Endothelial cell of umbilical vein (primary cell): ENCODE measurements around the gene ANKRD49. TPM values are rescaled to one million over a fixed set of nuclear protein-coding genes. Genes with fewer than 3 reads are reported as not detected.

Experiments
- BruUV-seq: library from RNA; stranded (reverse); fragments of 400-500 nt; replicated peaks from 2 replicates; lab custom pipeline; 2021; lab: Mats Ljungman, UMichigan
- CTCF ChIA-PET: fragments of 300-600, 350-600 bp; sonication (Branson Sonifier 250); formaldehyde crosslinking; loops from one replicate; lab custom pipeline; 2021; ENCODE audit warnings: antibody characterized with exemption, inconsistent platforms; lab: Charles Lee
- POLR2A ChIA-PET: fragments of 300-600, 350-600 bp; sonication (Branson Sonifier 250); formaldehyde crosslinking; loops from one replicate; lab custom pipeline; 2021; ENCODE audit warnings: antibody characterized with exemption, inconsistent platforms; lab: Charles Lee
- DNase-seq: peaks from one replicate; pipeline ENCODE4 v3.0.0-alpha.2; 2011; ENCODE audit warnings: low read depth, low spot score
- FAIRE-seq: peaks from 2 replicates; lab custom pipeline; 2011; peaks lifted over from hg19 to GRCh38; lab: Jason Lieb, UNC
- H2AFZ ChIP-seq: 2 replicates; pipeline ENCODE4 v1.6.0; 2012; ENCODE audit warnings: low read depth, low read length, control low read depth, inconsistent platforms
- H3K27ac ChIP-seq: 2 replicates; pipeline ENCODE4 v1.5.1; 2011; ENCODE audit warnings: low read depth, mild to moderate bottlenecking, control low read depth, low read length, moderate library complexity; ENCODE audit not compliant: insufficient read depth
- H3K27me3 ChIP-seq, 2 experiments: 2 replicates each; pipeline versions ENCODE4 v1.6.0 to v1.6.1; 2011; ENCODE audit warnings: low read length in 2 of 2, mixed read lengths in 1 of 2; ENCODE audit not compliant: control insufficient read depth in 2 of 2, insufficient read depth in 2 of 2
- H3K36me3 ChIP-seq, 2 experiments: 2 replicates in 1 of 2; 3 replicates in 1 of 2; pipeline ENCODE4 v1.5.1; 2011; ENCODE audit warnings: low read length in 2 of 2, mild to moderate bottlenecking in 1 of 2, moderate library complexity in 1 of 2; ENCODE audit not compliant: control insufficient read depth in 2 of 2, insufficient read depth in 2 of 2; ENCODE audit errors: extremely low read depth in 1 of 2
- H3K4me1 ChIP-seq: 3 replicates; pipeline ENCODE4 v1.5.1; 2011; ENCODE audit warnings: mild to moderate bottlenecking, low read length; ENCODE audit not compliant: control insufficient read depth, insufficient read depth; ENCODE audit errors: extremely low read depth
- H3K4me2 ChIP-seq: 2 replicates; pipeline ENCODE4 v1.6.1; 2011; ENCODE audit warnings: low read length, control low read depth, mixed read lengths; ENCODE audit not compliant: insufficient read depth
- H3K4me3 ChIP-seq, 3 experiments: fragments of 200-600 bp in 1 of 3; sonication (generic), shearing (Covaris generic) in 1 of 3; replicated peaks in 1 of 3; 2 replicates each; pipeline ENCODE4 v1.5.1; 2011 to 2016; ENCODE audit warnings: control low read depth in 3 of 3, low read length in 3 of 3, mild to moderate bottlenecking in 2 of 3, inconsistent platforms in 1 of 3, low read depth in 1 of 3, moderate library complexity in 1 of 3; ENCODE audit not compliant: insufficient read depth in 1 of 3
- H3K79me2 ChIP-seq: 2 replicates; pipeline ENCODE4 v1.6.0; 2012; ENCODE audit warnings: low read length, inconsistent platforms; ENCODE audit not compliant: control insufficient read depth, insufficient read depth
- H3K9ac ChIP-seq: replicated peaks from 2 replicates; pipeline ENCODE3; 2011; ENCODE audit warnings: low read length, control low read depth; ENCODE audit not compliant: insufficient read depth; ENCODE audit errors: extremely low read depth
- H3K9me1 ChIP-seq: replicated peaks from 3 replicates; pipeline ENCODE4 v1.6.0; 2011; ENCODE audit warnings: mild to moderate bottlenecking, low read length; ENCODE audit not compliant: control insufficient read depth, insufficient read depth; ENCODE audit errors: extremely low read depth
- H3K9me3 ChIP-seq: replicated peaks from 2 replicates; pipeline ENCODE4 v1.5.1; 2012; ENCODE audit warnings: low read length, inconsistent platforms; ENCODE audit not compliant: control insufficient read depth, insufficient read depth
- H4K20me1 ChIP-seq: replicated peaks from 2 replicates; pipeline ENCODE3; 2011; ENCODE audit warnings: mild to moderate bottlenecking, low read length; ENCODE audit not compliant: control insufficient read depth, insufficient read depth; ENCODE audit errors: extremely low read depth
- EZH2 ChIP-seq: IDR thresholded peaks from 2 replicates; pipeline ENCODE4 v1.6.1; 2012; ENCODE audit warnings: borderline replicate concordance, low read depth, mild to moderate bottlenecking, moderate library complexity, low read length, inconsistent platforms; ENCODE audit not compliant: severe bottlenecking
- FOS ChIP-seq: IDR thresholded peaks from 2 replicates; pipeline ENCODE4 v1.6.1; 2011; ENCODE audit warnings: mild to moderate bottlenecking, low read length, moderate library complexity, borderline replicate concordance; ENCODE audit not compliant: insufficient read depth
- GATA2 ChIP-seq: IDR thresholded peaks from 2 replicates; pipeline ENCODE4 v1.7.0; 2011; ENCODE audit warnings: low read depth, mild to moderate bottlenecking, moderate library complexity, mixed read lengths, low read length; ENCODE audit not compliant: insufficient read length, insufficient read depth
- JUN ChIP-seq: IDR thresholded peaks from 2 replicates; pipeline ENCODE4 v1.6.1; 2011; ENCODE audit warnings: borderline replicate concordance, low read depth; ENCODE audit not compliant: insufficient read length, insufficient read depth
- MYC ChIP-seq: IDR thresholded peaks from one replicate; pipeline ENCODE4 v1.6.1; 2011; ENCODE audit warnings: mild to moderate bottlenecking, low read depth, low read length
- POLR2A ChIP-seq: IDR thresholded peaks from 2 replicates; pipeline ENCODE4 v1.6.1; 2012; ENCODE audit warnings: low read depth, mild to moderate bottlenecking, control low read depth, low read length
- POLR2AphosphoS5 ChIP-seq: IDR thresholded peaks from 2 replicates; pipeline ENCODE4 v1.6.1; 2012; ENCODE audit warnings: low read depth, mild to moderate bottlenecking, control low read depth, low read length, moderate library complexity; ENCODE audit not compliant: insufficient read depth
- dilution Hi-C: fragments of 300-500 bp; cut with MboI; formaldehyde crosslinking; loops from one replicate; pipeline ENCODE4 v1.15.0; 2019; ENCODE audit warnings: low sequenced_read_pairs; ENCODE audit not compliant: extremely low pct_ligation_motif_present
- intact Hi-C: fragments of 100-400 bp; cut with micrococcal nuclease; formaldehyde crosslinking; loops from one replicate; pipeline ENCODE4 v1.10.0; 2022
- polyA plus RNA-seq, 4 experiments: library from polyadenylated mRNA; depleted of rRNA in 3 of 4; stranded (reverse) in 3 of 4; unstranded in 1 of 4; fragments of >200 nt; gene quantifications; 2 replicates each; pipeline versions ENCODE4 v1.2.1 to v1.2.3, GENCODE V29; 2011 to 2012; ENCODE audit warnings: missing spikeins in 1 of 4
- total RNA-seq: library from RNA; stranded (reverse); gene quantifications from 2 replicates; pipeline ENCODE4 v1.2.3, GENCODE V29; 2021
- TF ChIP-seq, protein P1 (sequence below): IDR thresholded peaks from 2 replicates; pipeline ENCODE4 v1.6.1; 2011; ENCODE audit not compliant: insufficient read depth, insufficient read length
- TF ChIP-seq, protein P2 (sequence below), 2 donors: IDR thresholded peaks; 1 replicate in 1 of 2; 2 replicates in 1 of 2; pipeline ENCODE4 v1.5.1; 2011; ENCODE audit warnings: low read length in 2 of 2, mild to moderate bottlenecking in 2 of 2, moderate library complexity in 2 of 2, control low read depth in 1 of 2, inconsistent platforms in 1 of 2, low read depth in 1 of 2; ENCODE audit not compliant: insufficient read depth in 1 of 2; ENCODE audit errors: extremely low read depth in 1 of 2

ANKRD49 gene
- total and polyA plus RNA-seq, 2 donors (not counting 3 experiments of a cell fraction or from before 2014, with no cell fraction given): 6.0 to 7.6 TPM

DNA sequence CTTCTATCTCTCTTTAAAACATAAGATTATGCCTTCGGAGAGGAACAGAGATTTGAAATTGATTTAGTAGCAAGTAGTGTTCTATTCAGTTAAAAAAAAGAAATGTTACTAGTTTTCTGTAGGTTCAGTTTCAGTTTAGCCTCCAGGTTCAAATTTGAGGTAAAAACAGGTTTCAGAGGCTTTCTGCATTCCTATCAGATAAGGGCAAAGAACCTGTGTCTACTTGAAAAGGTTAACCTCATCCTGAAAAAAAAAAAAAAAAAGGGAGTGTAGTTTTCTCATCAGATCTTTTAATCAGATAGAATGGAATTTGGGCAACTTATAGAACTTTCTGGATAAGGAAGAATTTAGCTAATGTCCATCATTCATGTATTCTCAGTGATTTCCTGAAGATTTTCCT, 30.6 kb downstream of the ANKRD49 start:
- dilution Hi-C loops: no loop called here
- TF ChIP-seq JUN: no peak
- no peaks in the 10 kb centered on the region for H3K4me1 ChIP-seq
- no peak for FAIRE-seq
- no TSS peak for BruUV-seq
- H3K9ac ChIP-seq: no peak overlapping the region
- H3K36me3 ChIP-seq: no peaks in the 10 kb centered on the region
- no peaks in the 10 kb centered on the region for H3K79me2 ChIP-seq
- H3K4me2 ChIP-seq: no peak overlapping the region
- H3K27ac ChIP-seq: no peak overlapping the region
- no peaks in the 10 kb centered on the region for H3K9me3 ChIP-seq
- ChIA-PET CTCF (interaction anchor here (0.8 kb wide), 1 partner anchor 79 kb away, joined by 3 read pairs; no protein-coding TSS in a partner anchor), POLR2A (no interaction called here)
- intact Hi-C loops: loop anchor here (5.0 kb wide), 1 partner anchor 1903 kb away; no protein-coding TSS in a partner anchor
- no peaks in the 10 kb centered on the region for H4K20me1 ChIP-seq
- H2AFZ ChIP-seq: no peak overlapping the region
- no peak for DNase-seq
- H3K9me1 ChIP-seq: no peaks in the 10 kb centered on the region
- peaks cover 0 to 3% of the 10 kb centered on the region in 2 experiments for H3K27me3 ChIP-seq
- H3K4me3 ChIP-seq: no peak overlapping the region

DNA sequence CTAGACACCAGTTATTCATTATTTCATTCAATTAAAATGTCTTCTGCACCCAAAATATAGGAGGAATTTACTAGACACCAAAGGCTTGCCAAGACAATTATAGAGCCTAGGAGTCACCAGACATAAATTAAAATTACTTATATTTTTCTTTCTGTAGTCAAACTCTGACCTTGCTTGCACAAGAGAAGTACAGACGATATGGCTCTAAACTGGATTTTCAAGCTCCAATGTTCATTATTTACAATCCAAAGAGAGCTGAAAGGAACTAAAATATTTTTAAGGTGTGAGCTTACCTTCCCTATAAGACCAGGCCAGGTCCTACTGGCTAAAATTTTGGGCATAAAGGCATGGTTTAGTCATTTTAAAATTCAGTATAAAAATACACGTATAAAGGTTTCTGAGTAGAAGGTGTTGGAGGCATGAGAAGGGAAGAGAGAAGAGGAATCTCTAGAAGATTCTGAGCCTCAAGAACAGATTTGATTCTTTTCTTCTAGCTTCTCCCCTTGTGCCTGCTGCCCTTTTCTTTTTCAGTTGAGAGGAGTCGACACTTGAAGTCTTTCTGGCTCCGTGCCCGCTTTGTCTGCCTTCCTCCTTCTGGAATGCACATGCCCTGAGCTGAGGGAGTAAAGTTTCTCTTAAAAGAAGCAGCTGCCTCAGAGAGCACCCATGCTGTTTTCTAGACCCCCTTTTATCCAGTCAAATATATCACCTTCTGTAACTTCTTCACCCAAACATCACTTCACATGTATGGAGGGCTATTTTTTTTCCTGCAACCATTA, 32.0 kb downstream of the ANKRD49 start:
- FAIRE-seq (peak; percentile 76), DNase-seq (peak; percentile 68)
- no peak overlapping the region for H3K4me2 ChIP-seq
- peak overlapping the region; percentile 46 for H2AFZ ChIP-seq
- H3K9me1 ChIP-seq: no peaks in the 10 kb centered on the region
- H3K79me2 ChIP-seq: no peaks in the 10 kb centered on the region
- no peaks in the 10 kb centered on the region for H3K4me1 ChIP-seq
- TF ChIP-seq GATA2 (no peak), EZH2 (no peak), MYC (no peak), POLR2AphosphoS5 (no peak), JUN (no peak), FOS (no peak), POLR2A (no peak)
- TF ChIP-seq, protein P1, sequence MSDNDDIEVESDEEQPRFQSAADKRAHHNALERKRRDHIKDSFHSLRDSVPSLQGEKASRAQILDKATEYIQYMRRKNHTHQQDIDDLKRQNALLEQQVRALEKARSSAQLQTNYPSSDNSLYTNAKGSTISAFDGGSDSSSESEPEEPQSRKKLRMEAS: no peak
- TF ChIP-seq, protein P2, sequence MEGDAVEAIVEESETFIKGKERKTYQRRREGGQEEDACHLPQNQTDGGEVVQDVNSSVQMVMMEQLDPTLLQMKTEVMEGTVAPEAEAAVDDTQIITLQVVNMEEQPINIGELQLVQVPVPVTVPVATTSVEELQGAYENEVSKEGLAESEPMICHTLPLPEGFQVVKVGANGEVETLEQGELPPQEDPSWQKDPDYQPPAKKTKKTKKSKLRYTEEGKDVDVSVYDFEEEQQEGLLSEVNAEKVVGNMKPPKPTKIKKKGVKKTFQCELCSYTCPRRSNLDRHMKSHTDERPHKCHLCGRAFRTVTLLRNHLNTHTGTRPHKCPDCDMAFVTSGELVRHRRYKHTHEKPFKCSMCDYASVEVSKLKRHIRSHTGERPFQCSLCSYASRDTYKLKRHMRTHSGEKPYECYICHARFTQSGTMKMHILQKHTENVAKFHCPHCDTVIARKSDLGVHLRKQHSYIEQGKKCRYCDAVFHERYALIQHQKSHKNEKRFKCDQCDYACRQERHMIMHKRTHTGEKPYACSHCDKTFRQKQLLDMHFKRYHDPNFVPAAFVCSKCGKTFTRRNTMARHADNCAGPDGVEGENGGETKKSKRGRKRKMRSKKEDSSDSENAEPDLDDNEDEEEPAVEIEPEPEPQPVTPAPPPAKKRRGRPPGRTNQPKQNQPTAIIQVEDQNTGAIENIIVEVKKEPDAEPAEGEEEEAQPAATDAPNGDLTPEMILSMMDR (IDR thresholded peaks at IDR 0.05; ENCODE audit: extremely low read depth in 1 of 2, insufficient read depth in 1 of 2, low read depth in 1 of 2, low read length in 2 of 2): no peak
- POLR2A ChIA-PET: no interaction called here
- H3K27me3 ChIP-seq: peaks cover 0 to 3% of the 10 kb centered on the region in 2 experiments
- no peaks in the 10 kb centered on the region for H3K9me3 ChIP-seq
- dilution Hi-C loops: no loop called here
- no peaks in the 10 kb centered on the region for H4K20me1 ChIP-seq
- no peak overlapping the region for H3K27ac ChIP-seq
- intact Hi-C loops: no loop called here
- H3K9ac ChIP-seq: no peak overlapping the region
- CTCF ChIA-PET: interaction anchor here (0.9 to 1.3 kb wide), 5 partner anchors 10 to 604 kb away, joined by 3 to 4 read pairs (median 3); partner anchors contain the start of gene C11orf97
- no peak overlapping the region for H3K4me3 ChIP-seq
- no TSS peak for BruUV-seq
- H3K36me3 ChIP-seq: no peaks in the 10 kb centered on the region
